Upper lobe of left lung (tissue), 6 donors: ENCODE results near the gene HMX2. TPM values are rescaled to one million over a fixed set of nuclear protein-coding genes. Genes with fewer than 3 reads are reported as not detected.

Experiments used
- ATAC-seq, 2 donors: fragments of 200-7000 bp; cut with Tn5 transposase; one replicate each; pipeline ENCODE4 v1.9.1; 2022; ENCODE audit warnings: mild to moderate bottlenecking in 2 of 2, moderate library complexity in 2 of 2; ENCODE audit not compliant: low FRiP score in 2 of 2
- DNase-seq, 2 donors: peaks; one replicate each; pipeline ENCODE4 v3.0.0-alpha.2; 2019 to 2020
- H3K27ac ChIP-seq, 4 donors: fragments of 200-600 bp; sonication (generic); one replicate each; pipeline ENCODE4 v1.5.1; 2016 to 2019
- H3K27me3 ChIP-seq, 4 donors: fragments of 200-600 bp; sonication (generic); one replicate each; pipeline ENCODE4 v1.5.1; 2017 to 2019
- H3K36me3 ChIP-seq, 4 donors: fragments of 200-600 bp; sonication (generic); one replicate each; pipeline ENCODE4 v1.5.1; 2016 to 2019
- H3K4me1 ChIP-seq, 4 donors: fragments of 200-600 bp; sonication (generic); one replicate each; pipeline ENCODE4 v1.5.1; 2018 to 2019
- H3K4me3 ChIP-seq, 4 donors: fragments of 200-600 bp; sonication (generic); one replicate each; pipeline ENCODE4 v1.5.1; 2017 to 2019; ENCODE audit warnings: mild to moderate bottlenecking in 2 of 4, moderate library complexity in 1 of 4
- H3K9me3 ChIP-seq, 4 donors: fragments of 200-600 bp; sonication (generic); one replicate each; pipeline ENCODE4 v1.5.1; 2018 to 2019
- EP300 ChIP-seq, 4 donors: sonication (generic); formaldehyde crosslinking; IDR thresholded peaks; one replicate each; pipeline ENCODE4 v1.5.1; 2017; ENCODE audit warnings: antibody characterized with exemption in 4 of 4, control low read depth in 2 of 4
- POLR2A ChIP-seq, 4 donors: fragments of 450-650 bp; IDR thresholded peaks; one replicate each; pipeline ENCODE4 v1.5.1; 2016 to 2017; ENCODE audit warnings: antibody characterized with exemption in 4 of 4, mild to moderate bottlenecking in 2 of 4
- POLR2AphosphoS5 ChIP-seq, 2 donors: sonication (generic); formaldehyde crosslinking; IDR thresholded peaks; one replicate each; pipeline ENCODE4 v1.5.1; 2017; ENCODE audit warnings: antibody characterized with exemption in 2 of 2
- WGBS, 2 donors: methylation state at CpG; one replicate each; pipeline ENCODE4 v1.1.5; 2017 to 2018; 5-methylcytosine and 5-hydroxymethylcytosine counted together
- total RNA-seq, 6 donors: library from RNA; depleted of rRNA in 4 of 6; stranded (reverse); fragments of >200 nt in 4 of 6; gene quantifications; one replicate each; pipeline versions ENCODE4 v1.1.0 to v1.2.1, GENCODE V29; 2016 to 2021
- TF ChIP-seq, protein P1 (sequence below), 6 experiments: fragments of 450-650 bp in 4 of 6; fragments of 200-600 bp in 2 of 6; sonication (generic) in 2 of 6; IDR thresholded peaks; one replicate each; pipeline ENCODE4 v1.5.1; 2016 to 2019; ENCODE audit warnings: antibody characterized with exemption in 6 of 6
- donor health status: DM: no; HTN: no; CAD: no; lungs with moderate emphysema.
- donor health status: DM: no; HTN: yes; CAD: no; lungs with severe emphysema.

The HMX2 gene
- total RNA-seq, 6 donors from 2014 or later: not detected

DNA sequence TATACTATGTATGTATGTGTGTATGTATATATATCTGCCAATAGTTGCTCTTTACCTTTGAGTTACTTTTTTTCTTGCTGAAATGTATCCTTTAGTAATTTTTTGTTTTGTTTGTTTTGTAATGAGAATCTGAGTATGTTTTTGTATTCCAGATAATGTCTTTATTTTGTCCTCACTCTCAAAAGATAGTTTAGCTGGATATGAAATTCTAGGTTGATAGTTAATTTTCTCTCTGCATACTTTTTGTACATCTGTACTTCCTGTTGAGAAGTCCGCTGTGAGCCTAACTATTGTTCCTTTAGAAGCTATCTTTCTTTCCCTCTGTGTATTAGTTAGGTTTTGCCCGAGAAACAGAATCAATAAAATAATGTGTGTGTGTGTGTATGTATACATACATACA is 35.8 kb downstream of the HMX2 start:
- H3K4me3 ChIP-seq: no peak overlapping the region
- WGBS, 2 donors: 96 to 100% methylated on average over 2 of the region's 2 CpGs
- H3K27ac ChIP-seq: no peak overlapping the region
- H3K9me3 ChIP-seq: peaks cover 0 to 10% (median 0%) of the 10 kb centered on the region in 4 donors
- TF ChIP-seq, protein P1, sequence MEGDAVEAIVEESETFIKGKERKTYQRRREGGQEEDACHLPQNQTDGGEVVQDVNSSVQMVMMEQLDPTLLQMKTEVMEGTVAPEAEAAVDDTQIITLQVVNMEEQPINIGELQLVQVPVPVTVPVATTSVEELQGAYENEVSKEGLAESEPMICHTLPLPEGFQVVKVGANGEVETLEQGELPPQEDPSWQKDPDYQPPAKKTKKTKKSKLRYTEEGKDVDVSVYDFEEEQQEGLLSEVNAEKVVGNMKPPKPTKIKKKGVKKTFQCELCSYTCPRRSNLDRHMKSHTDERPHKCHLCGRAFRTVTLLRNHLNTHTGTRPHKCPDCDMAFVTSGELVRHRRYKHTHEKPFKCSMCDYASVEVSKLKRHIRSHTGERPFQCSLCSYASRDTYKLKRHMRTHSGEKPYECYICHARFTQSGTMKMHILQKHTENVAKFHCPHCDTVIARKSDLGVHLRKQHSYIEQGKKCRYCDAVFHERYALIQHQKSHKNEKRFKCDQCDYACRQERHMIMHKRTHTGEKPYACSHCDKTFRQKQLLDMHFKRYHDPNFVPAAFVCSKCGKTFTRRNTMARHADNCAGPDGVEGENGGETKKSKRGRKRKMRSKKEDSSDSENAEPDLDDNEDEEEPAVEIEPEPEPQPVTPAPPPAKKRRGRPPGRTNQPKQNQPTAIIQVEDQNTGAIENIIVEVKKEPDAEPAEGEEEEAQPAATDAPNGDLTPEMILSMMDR (IDR thresholded peaks at IDR 0.05): no peak
- no peak for TF ChIP-seq EP300 (IDR thresholded peaks at IDR 0.05)
- TF ChIP-seq POLR2A (IDR thresholded peaks at IDR 0.05): no peak
- TF ChIP-seq POLR2AphosphoS5 (IDR thresholded peaks at IDR 0.05): no peak
- no peaks in the 10 kb centered on the region for H3K4me1 ChIP-seq
- no peak for DNase-seq
- peaks cover 0 to 14% (median 0%) of the 10 kb centered on the region in 4 donors for H3K36me3 ChIP-seq
- ATAC-seq: no peak
- H3K27me3 ChIP-seq: no peaks in the 10 kb centered on the region

DNA sequence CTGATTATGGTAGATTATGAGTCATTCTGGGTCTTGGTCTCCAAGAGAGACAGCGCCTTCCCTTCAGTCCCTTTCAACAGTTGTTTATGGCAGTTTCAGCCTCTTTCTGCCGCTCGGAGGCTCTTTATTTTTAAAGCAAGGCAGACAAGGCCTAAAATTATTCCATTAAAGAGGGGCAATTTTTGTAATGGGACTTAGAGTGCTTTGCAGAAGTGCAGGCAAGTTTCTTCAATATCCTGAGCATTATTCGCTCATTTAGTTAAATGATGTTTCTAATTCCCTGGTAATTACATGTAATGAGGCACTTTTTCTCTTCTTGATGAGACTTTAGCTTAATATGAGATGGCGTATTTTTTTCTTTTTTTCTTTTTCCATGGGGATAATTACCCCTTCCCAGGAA is 39.8 kb downstream of the HMX2 start:
- ATAC-seq: no peak
- WGBS, 2 donors: 97% methylated on average over 5 of the region's 5 CpGs

DNA sequence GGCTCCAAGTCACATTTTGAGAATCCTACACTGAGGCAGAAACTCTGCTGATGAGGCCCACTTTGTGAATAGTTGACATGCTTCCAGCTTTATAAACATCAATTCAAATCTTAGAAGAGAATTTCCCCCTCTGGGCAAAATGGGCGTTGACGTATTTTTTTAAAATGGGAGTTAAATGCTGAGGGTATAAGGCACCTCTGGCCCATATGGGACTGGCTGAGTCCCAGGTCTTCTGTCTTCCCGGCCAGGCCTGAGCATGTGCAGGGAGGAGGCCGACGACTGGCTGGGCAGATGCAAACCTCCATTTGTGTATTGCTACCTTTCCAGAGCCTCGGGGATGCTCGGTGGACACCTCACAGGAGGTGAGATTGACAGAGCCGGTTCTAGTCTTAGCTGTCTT is 44.0 kb downstream of the HMX2 start:
- WGBS, 2 donors: 84 to 92% methylated on average over 8 of the region's 8 CpGs
- ATAC-seq (no peak), DNase-seq (no peak)
- Histone ChIP-seq H3K9me3 (no peaks in the 10 kb centered on the region), H3K36me3 (peaks cover 0 to 14% (median 4%) of the 10 kb centered on the region in 4 donors), H3K4me3 (no peak overlapping the region), H3K4me1 (no peaks in the 10 kb centered on the region), H3K27ac (no peak overlapping the region), H3K27me3 (no peaks in the 10 kb centered on the region)
- TF ChIP-seq POLR2AphosphoS5 (IDR thresholded peaks at IDR 0.05) (no peak), EP300 (IDR thresholded peaks at IDR 0.05) (no peak), POLR2A (IDR thresholded peaks at IDR 0.05) (no peak)
- TF ChIP-seq, protein P1 (IDR thresholded peaks at IDR 0.05): no peak

More for the DNA sequence above, 39.8 kb downstream of the HMX2 start:
- H3K9me3 ChIP-seq: peaks cover 0 to 10% (median 0%) of the 10 kb centered on the region in 4 donors
- DNase-seq: no peak
- no peaks in the 10 kb centered on the region for H3K27me3 ChIP-seq
- H3K27ac ChIP-seq: no peak overlapping the region
- H3K4me1 ChIP-seq: no peaks in the 10 kb centered on the region
- peaks cover 0 to 19% (median 7%) of the 10 kb centered on the region in 4 donors for H3K36me3 ChIP-seq
- H3K4me3 ChIP-seq: no peak overlapping the region
- TF ChIP-seq POLR2AphosphoS5 (IDR thresholded peaks at IDR 0.05): no peak
- TF ChIP-seq, protein P1 (IDR thresholded peaks at IDR 0.05): no peak
- no peak for TF ChIP-seq POLR2A (IDR thresholded peaks at IDR 0.05)
- no peak for TF ChIP-seq EP300 (IDR thresholded peaks at IDR 0.05)

DNA sequence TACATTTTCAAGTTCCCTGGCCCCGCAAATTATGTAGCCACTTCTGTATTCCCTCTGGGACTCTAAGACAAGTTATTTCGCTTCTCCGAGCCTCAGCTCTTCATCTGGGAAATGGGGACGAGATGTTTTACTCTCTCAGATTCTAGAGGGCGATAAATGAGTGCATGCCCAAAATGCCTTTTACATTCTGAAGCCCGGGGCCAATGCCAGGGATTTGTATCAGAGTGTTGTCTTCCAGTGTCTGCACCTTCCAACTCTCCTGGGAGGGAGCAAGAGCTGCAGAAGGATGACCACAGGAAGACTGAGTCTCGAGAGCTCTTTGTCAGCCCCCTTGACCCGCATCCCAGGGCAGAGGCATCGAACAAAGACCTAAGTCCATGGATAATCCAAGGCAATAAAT is 46.1 kb downstream of the HMX2 start:
- H3K36me3 ChIP-seq: peaks cover 0 to 14% (median 2%) of the 10 kb centered on the region in 4 donors
- H3K27ac ChIP-seq: no peak overlapping the region
- TF ChIP-seq EP300 (IDR thresholded peaks at IDR 0.05) (no peak), POLR2A (IDR thresholded peaks at IDR 0.05) (no peak), POLR2AphosphoS5 (IDR thresholded peaks at IDR 0.05) (no peak)
- TF ChIP-seq, protein P1 (IDR thresholded peaks at IDR 0.05): no peak
- H3K4me1 ChIP-seq: no peaks in the 10 kb centered on the region
- H3K9me3 ChIP-seq: no peaks in the 10 kb centered on the region
- no peak for DNase-seq
- H3K4me3 ChIP-seq: no peak overlapping the region
- no peaks in the 10 kb centered on the region for H3K27me3 ChIP-seq
- no peak for ATAC-seq
- 96 to 98% methylated on average over 9 of the region's 9 CpGs for WGBS, 2 donors

Other genes starting within 250 kb of the HMX2 start
- not detected for gene FAM24A, start 237.5 kb upstream of the HMX2 start, total RNA-seq
- gene C10orf88, start 193.9 kb upstream of the HMX2 start, total RNA-seq: 1 to 10 TPM; 3.9 to 8.8 (median 5.4) TPM
- 1 to 10 TPM; 1.4 to 6.2 (median 3.7) TPM for gene PSTK, start 167.7 kb upstream of the HMX2 start, total RNA-seq
- gene IKZF5, start 139.3 kb upstream of the HMX2 start, total RNA-seq: 10 to 100 TPM in 4 of 6 donors, 1 to 10 TPM in 2; 4.9 to 19.4 (median 15.0) TPM
- 10 to 100 TPM; 10.4 to 48.2 (median 30.2) TPM for gene ACADSB, start 139.1 kb upstream of the HMX2 start, total RNA-seq
- gene HMX3, start 12.2 kb upstream of the HMX2 start, total RNA-seq: not detected
- 100 to 1,000 TPM in 1 of 6 donors, 10 to 100 TPM in 5; 41.0 to 138 (median 52.4) TPM for gene BUB3, start 6.3 kb downstream of the HMX2 start, total RNA-seq